Mesodermal cell (in vitro differentiated cells): Measurements from ENCODE around the gene SNAPC1.
"Not testable (repeated sequence)": the region's sequence is repeated elsewhere in the genome, so short reads cannot be mapped to it uniquely, and the experiment has no call there.

Experiments
- H3K27ac ChIP-seq: 2 replicates; pipeline ENCODE4 v1.7.0; 2013; ENCODE audit warnings: mild to moderate bottlenecking, low read depth, low read length, moderate library complexity; ENCODE audit not compliant: severe bottlenecking
- H3K36me3 ChIP-seq: 2 replicates; pipeline ENCODE4 v1.7.1; 2013; ENCODE audit warnings: mild to moderate bottlenecking, low read length, moderate library complexity; ENCODE audit not compliant: control insufficient read depth, insufficient read depth
- H3K4me1 ChIP-seq: one replicate; pipeline ENCODE4 v1.7.1; 2013; ENCODE audit warnings: mild to moderate bottlenecking, low read length; ENCODE audit not compliant: insufficient read depth, control insufficient read depth, poor library complexity, severe bottlenecking
- H3K4me3 ChIP-seq: 2 replicates; pipeline ENCODE4 v1.7.0; 2013; ENCODE audit warnings: low read length, control low read depth, mild to moderate bottlenecking; ENCODE audit not compliant: insufficient read depth, poor library complexity, severe bottlenecking; ENCODE audit errors: extremely low read depth
- H3K9me3 ChIP-seq: 2 replicates; pipeline ENCODE4 v1.7.1; 2013; ENCODE audit warnings: mild to moderate bottlenecking, low read length, moderate library complexity; ENCODE audit not compliant: control insufficient read depth
- WGBS, 2 experiments: methylation state at CpG; one replicate each; pipeline ENCODE4 v1.1.5; 2013; ENCODE audit warnings: missing lambda C conversion rate in 2 of 2; ENCODE audit not compliant: insufficient coverage in 2 of 2; 5-methylcytosine and 5-hydroxymethylcytosine counted together

Gene SNAPC1

GRCh38 chr14:61749867-61750266 lies 12.4 kb upstream of the SNAPC1 start:
- Histone ChIP-seq H3K9me3 (no peaks in the 10 kb centered on the region), H3K4me1 (peaks cover 12% of the 10 kb centered on the region), H3K27ac (no peak overlapping the region), H3K36me3 (peaks cover 50% of the 10 kb centered on the region), H3K4me3 (no peak overlapping the region)
- 77 to 82% methylated on average over 2 of the region's 3 CpGs for WGBS, 2 experiments

- Histone ChIP-seq H3K4me3 (no peak overlapping the region), H3K27ac (no peak overlapping the region), H3K4me1 (peaks cover 14% of the 10 kb centered on the region), H3K9me3 (no peaks in the 10 kb centered on the region), H3K36me3 (peaks cover 40% of the 10 kb centered on the region)
- 78 to 82% methylated on average over 43 to 51 of the region's 54 CpGs for WGBS, 2 experiments
These were observed 11.3 kb upstream of the SNAPC1 start for GRCh38 chr14:61750708-61751474.

GRCh38 chr14:61751475-61751989 lies 10.7 kb upstream of the SNAPC1 start:
- WGBS, 2 experiments, result 73 to 87% methylated on average over 2 to 3 of the region's 8 CpGs
- H3K27ac ChIP-seq, result no peak overlapping the region
- H3K36me3 ChIP-seq, result peaks cover 33% of the 10 kb centered on the region
- peaks cover 14% of the 10 kb centered on the region for H3K4me1 ChIP-seq
- no peaks in the 10 kb centered on the region for H3K9me3 ChIP-seq
- no peak overlapping the region for H3K4me3 ChIP-seq

- Histone ChIP-seq H3K27ac (no peak overlapping the region), H3K4me3 (no peak overlapping the region), H3K4me1 (peaks cover 14% of the 10 kb centered on the region), H3K9me3 (no peaks in the 10 kb centered on the region), H3K36me3 (peaks cover 25% of the 10 kb centered on the region)
- WGBS, 2 experiments, result 93 to 100% methylated on average over 2 of the region's 4 CpGs
These were observed 9.6 kb upstream of the SNAPC1 start for GRCh38 chr14:61752626-61753025.

GRCh38 chr14:61753631-61754030 lies 8.6 kb upstream of the SNAPC1 start:
- Histone ChIP-seq H3K36me3 (peaks cover 25% of the 10 kb centered on the region), H3K9me3 (no peaks in the 10 kb centered on the region)

GRCh38 chr14:61754627-61755381 lies 7.4 kb upstream of the SNAPC1 start:
- WGBS, 2 experiments, result 89 to 92% methylated on average over 3 to 4 of the region's 5 CpGs
- no peak overlapping the region for H3K4me3 ChIP-seq
- H3K4me1 ChIP-seq, result peaks cover 14% of the 10 kb centered on the region
- H3K9me3 ChIP-seq, result no peaks in the 10 kb centered on the region
- H3K36me3 ChIP-seq, result peaks cover 15% of the 10 kb centered on the region
- H3K27ac ChIP-seq, result peak overlapping the region; percentile 87

More at GRCh38 chr14:61753631-61754030, 8.6 kb upstream of the SNAPC1 start:
- no peak overlapping the region for H3K4me3 ChIP-seq
- H3K27ac ChIP-seq, result no peak overlapping the region
- H3K4me1 ChIP-seq, result peaks cover 14% of the 10 kb centered on the region

- Histone ChIP-seq H3K4me1 (peaks cover 14% of the 10 kb centered on the region), H3K36me3 (peaks cover 13% of the 10 kb centered on the region), H3K27ac (peak overlapping the region; percentile 79)
- H3K9me3 ChIP-seq, H3K4me3 ChIP-seq: not testable (repeated sequence)
These were observed 6.9 kb upstream of the SNAPC1 start for GRCh38 chr14:61755382-61755742.

GRCh38 chr14:61756135-61756534 lies 6.1 kb upstream of the SNAPC1 start:
- Histone ChIP-seq H3K9me3 (no peaks in the 10 kb centered on the region), H3K4me1 (peaks cover 14% of the 10 kb centered on the region), H3K36me3 (peaks cover 7% of the 10 kb centered on the region), H3K4me3 (no peak overlapping the region), H3K27ac (no peak overlapping the region)
- 83 to 100% methylated on average over 1 of the region's 2 CpGs for WGBS, 2 experiments

- Histone ChIP-seq H3K9me3 (no peaks in the 10 kb centered on the region), H3K27ac (no peak overlapping the region), H3K4me3 (no peak overlapping the region), H3K4me1 (peaks cover 16% of the 10 kb centered on the region), H3K36me3 (no peaks in the 10 kb centered on the region)
- 93 to 95% methylated on average over 3 to 6 of the region's 7 CpGs for WGBS, 2 experiments
These were observed 2.3 kb upstream of the SNAPC1 start for GRCh38 chr14:61759878-61760277.

- Histone ChIP-seq H3K36me3 (no peaks in the 10 kb centered on the region), H3K4me1 (peaks cover 14% of the 10 kb centered on the region), H3K9me3 (no peaks in the 10 kb centered on the region), H3K4me3 (peak overlapping the region; percentile 71), H3K27ac (peak overlapping the region; percentile 79)
- WGBS, 2 experiments, result 69 to 74% methylated on average over 4 of the region's 5 CpGs
These were observed 663 bp upstream of the SNAPC1 start for GRCh38 chr14:61761557-61761956.
